ENCODE measurements around the gene MATCAP1.

DNA sequence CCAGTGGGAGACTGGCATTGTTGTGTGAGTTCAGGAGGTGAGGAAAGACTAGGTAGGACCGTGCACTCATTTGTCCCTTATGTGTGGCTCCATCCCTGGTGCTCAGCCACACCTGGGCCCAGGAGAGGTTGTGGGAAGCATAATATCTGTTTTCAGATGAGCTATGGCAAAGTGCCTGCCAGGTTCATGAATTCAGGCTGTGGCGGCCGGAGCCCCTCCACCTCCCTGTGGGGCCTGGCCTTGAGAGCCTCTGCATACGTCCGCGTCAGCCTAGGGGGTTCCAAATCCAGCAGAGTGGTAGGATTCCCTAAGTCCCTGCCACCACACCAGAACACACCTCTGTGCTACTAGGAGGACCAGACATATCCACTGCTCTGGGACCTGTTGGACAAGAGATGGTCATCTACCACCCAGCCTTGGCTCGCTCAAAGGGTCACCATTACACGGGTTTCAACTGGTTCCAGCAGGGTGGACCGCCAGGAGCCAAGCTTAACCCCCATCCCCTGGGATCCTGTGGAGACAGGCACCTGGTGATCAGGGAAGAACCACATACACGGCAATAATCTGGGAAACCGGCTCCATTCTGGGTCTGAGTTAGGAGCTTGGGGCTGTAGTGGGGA lies 35.0 kb downstream of the MATCAP1 start:
- no peak for TF ChIP-seq EZH2 (IDR thresholded peaks at IDR 0.05; ENCODE audit: low read length)
- no peak for TF ChIP-seq CTCF (optimal IDR thresholded peaks at IDR 0.05 in 1 of 3, IDR thresholded peaks at IDR 0.05 in 1 of 3, conservative IDR thresholded peaks at IDR 0.05 in 1 of 3; ENCODE audit: extremely low read depth in 1 of 3, insufficient read depth in 2 of 3, low read length in 3 of 3)
